Mammary epithelial cell (primary cell): ENCODE results near the gene DCHS1.
"Not testable (repeated sequence)": the region's sequence is repeated elsewhere in the genome, so short reads cannot be mapped to it uniquely, and the experiment has no call there.

Experiments used
- CTCF ChIP-seq, 2 donors: IDR thresholded peaks in 1 of 2; conservative IDR thresholded peaks in 1 of 2; 2 replicates each; pipeline ENCODE4 v1.5.1; 2011 to 2012; ENCODE audit warnings: inconsistent platforms in 2 of 2, low read length in 2 of 2, mild to moderate bottlenecking in 2 of 2, control low read depth in 1 of 2, low read depth in 1 of 2; ENCODE audit not compliant: insufficient read depth in 1 of 2; ENCODE audit errors: extremely low read depth in 1 of 2
- EZH2 ChIP-seq: IDR thresholded peaks from 2 replicates; pipeline ENCODE4 v1.6.1; 2012; ENCODE audit warnings: low read length, inconsistent platforms, borderline replicate concordance

- not testable (repeated sequence) for TF ChIP-seq EZH2; CTCF (conservative IDR thresholded peaks at IDR 0.05 in 1 of 2, IDR thresholded peaks at IDR 0.05 in 1 of 2; ENCODE audit: extremely low read depth in 1 of 2, insufficient read depth in 1 of 2, low read depth in 1 of 2, low read length in 2 of 2)
Observed at GRCh38 chr11:6701955-6702354, 46.3 kb upstream of the DCHS1 start.
